SK-N-SH treated with all-trans-retinoic acid at 6 μM for 48 hours (cell line): Measurements from ENCODE around the gene MYEOV.

Source experiments
- ATAC-seq: fragments of 200-7000 bp; cut with Tn5 transposase; 3 replicates; pipeline ENCODE4 v1.9.1; 2020; ENCODE audit warnings: mild to moderate bottlenecking, moderate library complexity
- ARNTL ChIP-seq: fragments of 450-650 bp; formaldehyde crosslinking; IDR thresholded peaks from 2 replicates; pipeline ENCODE4 v1.5.0; 2020; ENCODE audit warnings: low read depth, mild to moderate bottlenecking, moderate library complexity, borderline replicate concordance
- BACH2 ChIP-seq: fragments of 250-450 bp; sonication (Bioruptor Pico); IDR thresholded peaks from 2 replicates; pipeline ENCODE4 v1.9.0; 2021; ENCODE audit warnings: mild to moderate bottlenecking, borderline replicate concordance
- CSDC2 ChIP-seq: fragments of 250-450 bp; sonication (Bioruptor Pico); IDR thresholded peaks from 2 replicates; pipeline ENCODE4 v1.5.0; 2020; ENCODE audit warnings: mild to moderate bottlenecking, moderate library complexity
- ESRRG ChIP-seq: fragments of 250-450 bp; sonication (Bioruptor Pico); IDR thresholded peaks from 2 replicates; pipeline ENCODE4 v1.6.1; 2021; ENCODE audit warnings: mild to moderate bottlenecking
- GLIS3 ChIP-seq: fragments of 250-450 bp; sonication (Bioruptor Pico); IDR thresholded peaks from 2 replicates; pipeline ENCODE4 v1.5.0; 2020; ENCODE audit warnings: mild to moderate bottlenecking, moderate library complexity
- ISL1 ChIP-seq: fragments of 250-450 bp; sonication (Bioruptor Pico); IDR thresholded peaks from 2 replicates; pipeline ENCODE4 v2.1.2; 2022; ENCODE audit warnings: mild to moderate bottlenecking, moderate library complexity
- OSR1 ChIP-seq: fragments of 250-450 bp; sonication (Bioruptor Pico); IDR thresholded peaks from 2 replicates; pipeline ENCODE4 v1.8.0; 2022; ENCODE audit warnings: moderate library complexity, mild to moderate bottlenecking, inconsistent platforms
- PPARA ChIP-seq: fragments of 250-450 bp; sonication (Bioruptor Pico); IDR thresholded peaks from 2 replicates; pipeline ENCODE4 v1.5.0; 2020; ENCODE audit warnings: mild to moderate bottlenecking, borderline replicate concordance
- SNAI2 ChIP-seq: fragments of 250-450 bp; sonication (Bioruptor Pico); IDR thresholded peaks from 2 replicates; pipeline ENCODE4 v1.5.0; 2020; ENCODE audit warnings: mild to moderate bottlenecking, moderate library complexity
- TCF4 ChIP-seq: fragments of 250-450 bp; sonication (Bioruptor Pico); IDR thresholded peaks from 2 replicates; pipeline ENCODE4 v1.8.0; 2021; ENCODE audit warnings: mild to moderate bottlenecking, moderate library complexity, borderline replicate concordance
- ZC3H10 ChIP-seq: fragments of 250-450 bp; sonication (Bioruptor Pico); IDR thresholded peaks from 2 replicates; pipeline ENCODE4 v1.5.1; 2021; ENCODE audit warnings: mild to moderate bottlenecking, moderate library complexity
- ZFP3 ChIP-seq: fragments of 250-450 bp; sonication (Bioruptor Pico); IDR thresholded peaks from 2 replicates; pipeline ENCODE4 v1.5.0; 2020; ENCODE audit warnings: mild to moderate bottlenecking, moderate library complexity
- ZFP30 ChIP-seq: fragments of 450-650 bp; formaldehyde crosslinking; IDR thresholded peaks from 2 replicates; pipeline ENCODE4 v1.5.0; 2022; ENCODE audit warnings: mild to moderate bottlenecking, moderate library complexity
- ZNF565 ChIP-seq: fragments of 450-650 bp; formaldehyde crosslinking; conservative IDR thresholded peaks from 2 replicates; pipeline ENCODE4 v1.5.0; 2020; ENCODE audit warnings: low read depth, mild to moderate bottlenecking, moderate library complexity
- ZNF70 ChIP-seq: fragments of 450-650 bp; formaldehyde crosslinking; IDR thresholded peaks from 2 replicates; pipeline ENCODE4 v1.5.0; 2020; ENCODE audit warnings: mild to moderate bottlenecking, moderate library complexity
- ZNF8 ChIP-seq: fragments of 450-650 bp; formaldehyde crosslinking; IDR thresholded peaks from 2 replicates; pipeline ENCODE4 v1.5.0; 2020; ENCODE audit warnings: mild to moderate bottlenecking, moderate library complexity
- TF ChIP-seq, protein P1 (sequence below): fragments of 250-450 bp; sonication (Bioruptor Pico); IDR thresholded peaks from 2 replicates; pipeline ENCODE4 v1.5.1; 2020; ENCODE audit warnings: low read depth, mild to moderate bottlenecking, moderate library complexity
- TF ChIP-seq, protein P2 (sequence below): fragments of 250-450 bp; sonication (Bioruptor Pico); IDR thresholded peaks from 2 replicates; pipeline ENCODE4 v1.5.0; 2020; ENCODE audit warnings: mild to moderate bottlenecking, moderate library complexity
- TF ChIP-seq, protein P3 (sequence below): fragments of 250-450 bp; sonication (Bioruptor Pico); IDR thresholded peaks from 2 replicates; pipeline ENCODE4 v1.8.0; 2020; ENCODE audit warnings: mild to moderate bottlenecking, moderate library complexity, borderline replicate concordance
- TF ChIP-seq, protein P4 (sequence below): fragments of 250-450 bp; sonication (Bioruptor Pico); IDR thresholded peaks from 2 replicates; pipeline ENCODE4 v1.5.1; 2021; ENCODE audit warnings: mild to moderate bottlenecking, moderate library complexity
- TF ChIP-seq, protein P5 (sequence below): fragments of 250-450 bp; sonication (Bioruptor Pico); IDR thresholded peaks from 2 replicates; pipeline ENCODE4 v1.8.0; 2021; ENCODE audit warnings: low read depth, mild to moderate bottlenecking, moderate library complexity, borderline replicate concordance

The MYEOV gene

GRCh38 chr11:69288883-69289242, 5.1 kb upstream of the MYEOV start:
- TF ChIP-seq ISL1 (CRISPR knock-in tag): no peak
- TF ChIP-seq, all 23 proteins: peak for 0
- ATAC-seq: no peak

DNA sequence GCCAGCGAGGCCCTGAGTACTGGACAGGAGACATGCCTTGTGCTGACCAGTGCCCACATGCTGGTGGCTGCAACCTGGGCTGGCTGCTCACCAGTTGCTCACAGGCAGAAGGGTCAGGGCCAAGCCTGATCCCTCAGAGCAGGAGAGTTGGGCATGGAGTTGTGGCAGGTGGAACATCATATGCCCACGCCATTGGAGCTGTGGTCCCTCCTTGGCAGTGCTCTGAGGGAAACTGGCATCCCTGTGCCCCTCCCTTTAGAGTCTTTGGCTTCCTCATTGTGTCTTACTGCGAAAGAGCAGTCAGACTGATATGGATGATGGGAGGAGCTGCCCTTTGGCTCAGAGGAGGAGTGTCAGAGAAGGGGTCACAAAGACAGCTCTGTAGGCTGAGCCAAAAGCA, 3.1 kb upstream of the MYEOV start:
- no peak for ATAC-seq
- TF ChIP-seq ZC3H10 (no peak), PPARA (CRISPR knock-in tag) (no peak), ZNF8 (CRISPR knock-in tag) (no peak), ESRRG (CRISPR knock-in tag) (no peak), ZNF70 (no peak), BACH2 (CRISPR knock-in tag) (no peak), OSR1 (no peak), GLIS3 (no peak), ARNTL (CRISPR knock-in tag) (no peak)
- TF ChIP-seq, protein P1, sequence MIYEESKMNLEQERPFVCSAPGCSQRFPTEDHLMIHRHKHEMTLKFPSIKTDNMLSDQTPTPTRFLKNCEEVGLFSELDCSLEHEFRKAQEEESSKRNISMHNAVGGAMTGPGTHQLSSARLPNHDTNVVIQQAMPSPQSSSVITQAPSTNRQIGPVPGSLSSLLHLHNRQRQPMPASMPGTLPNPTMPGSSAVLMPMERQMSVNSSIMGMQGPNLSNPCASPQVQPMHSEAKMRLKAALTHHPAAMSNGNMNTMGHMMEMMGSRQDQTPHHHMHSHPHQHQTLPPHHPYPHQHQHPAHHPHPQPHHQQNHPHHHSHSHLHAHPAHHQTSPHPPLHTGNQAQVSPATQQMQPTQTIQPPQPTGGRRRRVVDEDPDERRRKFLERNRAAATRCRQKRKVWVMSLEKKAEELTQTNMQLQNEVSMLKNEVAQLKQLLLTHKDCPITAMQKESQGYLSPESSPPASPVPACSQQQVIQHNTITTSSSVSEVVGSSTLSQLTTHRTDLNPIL (CRISPR knock-in tag): no peak
- TF ChIP-seq, protein P2, sequence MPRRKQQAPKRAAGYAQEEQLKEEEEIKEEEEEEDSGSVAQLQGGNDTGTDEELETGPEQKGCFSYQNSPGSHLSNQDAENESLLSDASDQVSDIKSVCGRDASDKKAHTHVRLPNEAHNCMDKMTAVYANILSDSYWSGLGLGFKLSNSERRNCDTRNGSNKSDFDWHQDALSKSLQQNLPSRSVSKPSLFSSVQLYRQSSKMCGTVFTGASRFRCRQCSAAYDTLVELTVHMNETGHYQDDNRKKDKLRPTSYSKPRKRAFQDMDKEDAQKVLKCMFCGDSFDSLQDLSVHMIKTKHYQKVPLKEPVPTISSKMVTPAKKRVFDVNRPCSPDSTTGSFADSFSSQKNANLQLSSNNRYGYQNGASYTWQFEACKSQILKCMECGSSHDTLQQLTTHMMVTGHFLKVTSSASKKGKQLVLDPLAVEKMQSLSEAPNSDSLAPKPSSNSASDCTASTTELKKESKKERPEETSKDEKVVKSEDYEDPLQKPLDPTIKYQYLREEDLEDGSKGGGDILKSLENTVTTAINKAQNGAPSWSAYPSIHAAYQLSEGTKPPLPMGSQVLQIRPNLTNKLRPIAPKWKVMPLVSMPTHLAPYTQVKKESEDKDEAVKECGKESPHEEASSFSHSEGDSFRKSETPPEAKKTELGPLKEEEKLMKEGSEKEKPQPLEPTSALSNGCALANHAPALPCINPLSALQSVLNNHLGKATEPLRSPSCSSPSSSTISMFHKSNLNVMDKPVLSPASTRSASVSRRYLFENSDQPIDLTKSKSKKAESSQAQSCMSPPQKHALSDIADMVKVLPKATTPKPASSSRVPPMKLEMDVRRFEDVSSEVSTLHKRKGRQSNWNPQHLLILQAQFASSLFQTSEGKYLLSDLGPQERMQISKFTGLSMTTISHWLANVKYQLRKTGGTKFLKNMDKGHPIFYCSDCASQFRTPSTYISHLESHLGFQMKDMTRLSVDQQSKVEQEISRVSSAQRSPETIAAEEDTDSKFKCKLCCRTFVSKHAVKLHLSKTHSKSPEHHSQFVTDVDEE: no peak
- TF ChIP-seq, protein P3, sequence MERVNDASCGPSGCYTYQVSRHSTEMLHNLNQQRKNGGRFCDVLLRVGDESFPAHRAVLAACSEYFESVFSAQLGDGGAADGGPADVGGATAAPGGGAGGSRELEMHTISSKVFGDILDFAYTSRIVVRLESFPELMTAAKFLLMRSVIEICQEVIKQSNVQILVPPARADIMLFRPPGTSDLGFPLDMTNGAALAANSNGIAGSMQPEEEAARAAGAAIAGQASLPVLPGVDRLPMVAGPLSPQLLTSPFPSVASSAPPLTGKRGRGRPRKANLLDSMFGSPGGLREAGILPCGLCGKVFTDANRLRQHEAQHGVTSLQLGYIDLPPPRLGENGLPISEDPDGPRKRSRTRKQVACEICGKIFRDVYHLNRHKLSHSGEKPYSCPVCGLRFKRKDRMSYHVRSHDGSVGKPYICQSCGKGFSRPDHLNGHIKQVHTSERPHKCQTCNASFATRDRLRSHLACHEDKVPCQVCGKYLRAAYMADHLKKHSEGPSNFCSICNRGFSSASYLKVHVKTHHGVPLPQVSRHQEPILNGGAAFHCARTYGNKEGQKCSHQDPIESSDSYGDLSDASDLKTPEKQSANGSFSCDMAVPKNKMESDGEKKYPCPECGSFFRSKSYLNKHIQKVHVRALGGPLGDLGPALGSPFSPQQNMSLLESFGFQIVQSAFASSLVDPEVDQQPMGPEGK (CRISPR knock-in tag): no peak

- TF ChIP-seq ESRRG (CRISPR knock-in tag): no peak
- no peak for TF ChIP-seq ZFP30 (CRISPR knock-in tag)
- no peak for TF ChIP-seq ZFP3 (CRISPR knock-in tag)
- TF ChIP-seq GLIS3: no peak
- no peak for TF ChIP-seq ARNTL (CRISPR knock-in tag)
- TF ChIP-seq, protein P2: no peak
- TF ChIP-seq, protein P4, sequence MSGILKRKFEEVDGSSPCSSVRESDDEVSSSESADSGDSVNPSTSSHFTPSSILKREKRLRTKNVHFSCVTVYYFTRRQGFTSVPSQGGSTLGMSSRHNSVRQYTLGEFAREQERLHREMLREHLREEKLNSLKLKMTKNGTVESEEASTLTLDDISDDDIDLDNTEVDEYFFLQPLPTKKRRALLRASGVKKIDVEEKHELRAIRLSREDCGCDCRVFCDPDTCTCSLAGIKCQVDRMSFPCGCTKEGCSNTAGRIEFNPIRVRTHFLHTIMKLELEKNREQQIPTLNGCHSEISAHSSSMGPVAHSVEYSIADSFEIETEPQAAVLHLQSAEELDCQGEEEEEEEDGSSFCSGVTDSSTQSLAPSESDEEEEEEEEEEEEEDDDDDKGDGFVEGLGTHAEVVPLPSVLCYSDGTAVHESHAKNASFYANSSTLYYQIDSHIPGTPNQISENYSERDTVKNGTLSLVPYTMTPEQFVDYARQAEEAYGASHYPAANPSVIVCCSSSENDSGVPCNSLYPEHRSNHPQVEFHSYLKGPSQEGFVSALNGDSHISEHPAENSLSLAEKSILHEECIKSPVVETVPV (CRISPR knock-in tag): no peak
- no peak for TF ChIP-seq ZNF70
- TF ChIP-seq, protein P3 (CRISPR knock-in tag): no peak
- no peak for TF ChIP-seq CSDC2 (CRISPR knock-in tag)
- TF ChIP-seq, protein P5, sequence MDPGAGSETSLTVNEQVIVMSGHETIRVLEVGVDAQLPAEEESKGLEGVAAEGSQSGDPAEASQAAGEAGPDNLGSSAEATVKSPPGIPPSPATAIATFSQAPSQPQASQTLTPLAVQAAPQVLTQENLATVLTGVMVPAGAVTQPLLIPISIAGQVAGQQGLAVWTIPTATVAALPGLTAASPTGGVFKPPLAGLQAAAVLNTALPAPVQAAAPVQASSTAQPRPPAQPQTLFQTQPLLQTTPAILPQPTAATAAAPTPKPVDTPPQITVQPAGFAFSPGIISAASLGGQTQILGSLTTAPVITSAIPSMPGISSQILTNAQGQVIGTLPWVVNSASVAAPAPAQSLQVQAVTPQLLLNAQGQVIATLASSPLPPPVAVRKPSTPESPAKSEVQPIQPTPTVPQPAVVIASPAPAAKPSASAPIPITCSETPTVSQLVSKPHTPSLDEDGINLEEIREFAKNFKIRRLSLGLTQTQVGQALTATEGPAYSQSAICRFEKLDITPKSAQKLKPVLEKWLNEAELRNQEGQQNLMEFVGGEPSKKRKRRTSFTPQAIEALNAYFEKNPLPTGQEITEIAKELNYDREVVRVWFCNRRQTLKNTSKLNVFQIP (CRISPR knock-in tag): no peak
- TF ChIP-seq ZNF8 (CRISPR knock-in tag): no peak
- TF ChIP-seq TCF4 (CRISPR knock-in tag): no peak
- no peak for TF ChIP-seq SNAI2
- TF ChIP-seq, protein P1 (CRISPR knock-in tag): no peak
- TF ChIP-seq ISL1 (CRISPR knock-in tag): no peak
- TF ChIP-seq ZNF565: no peak
- TF ChIP-seq, all 23 proteins: peak for 0
- no peak for ATAC-seq
These were observed 2.4 kb upstream of the MYEOV start for GRCh38 chr11:69291459-69292110.
